Pancreas (tissue), 10 donors: Measurements from ENCODE around the gene VEPH1. TPM values are rescaled to one million over a fixed set of nuclear protein-coding genes. Genes with fewer than 3 reads are reported as not detected.

ENCODE experiments used
- ATAC-seq, 4 donors: fragments of 200-7000 bp; cut with Tn5 transposase; one replicate each; pipeline versions ENCODE4 v1.8.0 to v1.9.1; 2020; ENCODE audit warnings: mild to moderate bottlenecking in 4 of 4, moderate library complexity in 4 of 4
- DNase-seq, 6 donors: peaks; one replicate each; pipeline ENCODE4 v3.0.0-alpha.2; 2020
- FAIRE-seq: peaks from 2 replicates; lab custom pipeline; 2012; peaks lifted over from hg19 to GRCh38; lab: Jason Lieb, UNC
- H3K27ac ChIP-seq, 4 donors: fragments of 200-600 bp; sonication (generic); 1 replicate in 3 of 4; 2 replicates in 1 of 4; pipeline versions ENCODE4 v1.5.0 to v1.8.0; 2020
- H3K27me3 ChIP-seq, 4 donors: fragments of 200-600 bp; one replicate each; pipeline ENCODE4 v1.8.0; 2021
- H3K36me3 ChIP-seq, 3 donors: fragments of 200-600 bp; sonication (generic) in 1 of 3; one replicate each; pipeline versions ENCODE4 v1.5.0 to v1.8.0; 2020 to 2021
- H3K4me1 ChIP-seq, 3 donors: fragments of 200-600 bp; one replicate each; pipeline ENCODE4 v1.8.0; 2021
- H3K4me3 ChIP-seq, 4 donors: fragments of 200-600 bp; sonication (generic) in 2 of 4; one replicate each; pipeline versions ENCODE4 v1.5.0 to v1.8.0; 2020 to 2021
- H3K9me3 ChIP-seq, 4 donors: fragments of 200-600 bp; one replicate each; pipeline ENCODE4 v1.8.0; 2021
- WGBS, 2 donors: extraction: QIAGEN DNeasy Blood & Tissue Kit; methylation state at CpG; one replicate each; pipeline ENCODE4 v1.1.7; 2013; 5-methylcytosine and 5-hydroxymethylcytosine counted together
- intact Hi-C, 3 donors: fragments of 100-400 bp; cut with DNase I; formaldehyde crosslinking; loops; one replicate each; pipeline versions ENCODE4 v1.11.1 to v1.14.2; 2022
- polyA plus RNA-seq, 2 donors: library from polyadenylated mRNA; stranded (reverse); fragments of 200-250 nt; gene quantifications; one replicate each; pipeline ENCODE4 v1.2.3, GENCODE V29; 2013
- total RNA-seq, 6 donors: library from RNA; stranded (reverse); fragmentation: NEBNext Ultra II Directional in 4 of 6; extraction: Animal tissue kit (Norgen Biotek cat#: 25700) in 4 of 6; gene quantifications; one replicate each; pipeline versions ENCODE4 v1.2.1 to v1.2.4, GENCODE V29; 2021 to 2023
- TF ChIP-seq, protein P1 (sequence below), 4 donors: fragments of 200-600 bp; sonication (generic) in 3 of 4; IDR thresholded peaks; one replicate each; pipeline versions ENCODE4 v1.5.0 to v1.8.0; 2021; ENCODE audit warnings: antibody characterized with exemption in 4 of 4
- donor health status: healthy with polysubstance abuse.
- donor health status: DM: no; HTN: no; CAD: no; lungs with moderate emphysema.
- donor health status: DM: no; HTN: no; CAD: no.
- donor health status: control.
- donor health status: control.
- donor health status: Bipolar disorder and iron deficiency.
- donor health status: DM: yes; HTN: yes; CAD: no.
- donor health status: DM: no; HTN: no; CAD: no.
- donor health status: DM: no; HTN: no; CAD: no.
- donor health status: DM: yes; HTN: yes; CAD: no.

Gene VEPH1
- total and polyA plus RNA-seq, 8 donors = 7.6 to 18.3 (median 13.1) TPM

DNA sequence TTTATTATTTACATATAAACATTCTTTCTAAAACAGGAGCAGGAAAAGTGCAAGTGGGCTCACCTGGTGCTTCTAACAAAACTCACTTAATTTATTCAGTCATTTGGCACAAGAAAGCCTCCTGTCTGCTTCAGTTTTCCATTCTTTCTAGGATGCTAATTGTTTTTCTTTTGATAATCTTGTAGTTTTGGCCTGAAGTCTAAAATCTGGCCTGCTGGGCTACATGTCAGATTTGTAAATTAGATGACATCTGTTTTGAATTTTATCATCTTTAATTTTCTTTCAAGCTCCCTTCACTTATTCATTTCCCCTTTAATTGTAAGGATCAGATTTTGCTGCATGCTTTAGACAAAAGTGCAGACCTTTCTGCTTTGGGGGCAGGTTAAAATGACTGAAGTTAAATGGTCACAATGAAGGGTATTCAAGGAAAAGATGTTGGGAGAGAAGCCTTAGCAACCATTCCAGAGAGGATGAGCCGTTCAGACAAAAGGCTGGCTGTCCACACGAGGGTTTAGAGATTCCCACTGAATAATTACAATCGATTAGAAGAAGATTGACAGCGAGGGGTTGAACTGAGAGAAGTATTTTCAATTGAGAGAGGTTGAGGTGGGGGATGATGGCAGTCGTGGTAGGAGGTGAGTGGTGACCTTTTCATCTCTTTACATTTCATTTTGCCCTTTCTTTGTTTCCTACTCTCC, 126.5 kb downstream of the VEPH1 start:
- intact Hi-C loops = no loop called here
- TF ChIP-seq, protein P1, sequence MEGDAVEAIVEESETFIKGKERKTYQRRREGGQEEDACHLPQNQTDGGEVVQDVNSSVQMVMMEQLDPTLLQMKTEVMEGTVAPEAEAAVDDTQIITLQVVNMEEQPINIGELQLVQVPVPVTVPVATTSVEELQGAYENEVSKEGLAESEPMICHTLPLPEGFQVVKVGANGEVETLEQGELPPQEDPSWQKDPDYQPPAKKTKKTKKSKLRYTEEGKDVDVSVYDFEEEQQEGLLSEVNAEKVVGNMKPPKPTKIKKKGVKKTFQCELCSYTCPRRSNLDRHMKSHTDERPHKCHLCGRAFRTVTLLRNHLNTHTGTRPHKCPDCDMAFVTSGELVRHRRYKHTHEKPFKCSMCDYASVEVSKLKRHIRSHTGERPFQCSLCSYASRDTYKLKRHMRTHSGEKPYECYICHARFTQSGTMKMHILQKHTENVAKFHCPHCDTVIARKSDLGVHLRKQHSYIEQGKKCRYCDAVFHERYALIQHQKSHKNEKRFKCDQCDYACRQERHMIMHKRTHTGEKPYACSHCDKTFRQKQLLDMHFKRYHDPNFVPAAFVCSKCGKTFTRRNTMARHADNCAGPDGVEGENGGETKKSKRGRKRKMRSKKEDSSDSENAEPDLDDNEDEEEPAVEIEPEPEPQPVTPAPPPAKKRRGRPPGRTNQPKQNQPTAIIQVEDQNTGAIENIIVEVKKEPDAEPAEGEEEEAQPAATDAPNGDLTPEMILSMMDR (IDR thresholded peaks at IDR 0.05) = no peak
- DNase-seq (no peak), FAIRE-seq (no peak), ATAC-seq (no peak)
- 80 to 85% methylated on average over 5 of the region's 5 CpGs for WGBS, 2 donors
- H3K36me3 ChIP-seq = no peaks in the 10 kb centered on the region
- H3K4me1 ChIP-seq = no peaks in the 10 kb centered on the region
- no peak overlapping the region for H3K27ac ChIP-seq
- H3K27me3 ChIP-seq = no peaks in the 10 kb centered on the region
- no peaks in the 10 kb centered on the region for H3K9me3 ChIP-seq
- no peak overlapping the region for H3K4me3 ChIP-seq

DNA sequence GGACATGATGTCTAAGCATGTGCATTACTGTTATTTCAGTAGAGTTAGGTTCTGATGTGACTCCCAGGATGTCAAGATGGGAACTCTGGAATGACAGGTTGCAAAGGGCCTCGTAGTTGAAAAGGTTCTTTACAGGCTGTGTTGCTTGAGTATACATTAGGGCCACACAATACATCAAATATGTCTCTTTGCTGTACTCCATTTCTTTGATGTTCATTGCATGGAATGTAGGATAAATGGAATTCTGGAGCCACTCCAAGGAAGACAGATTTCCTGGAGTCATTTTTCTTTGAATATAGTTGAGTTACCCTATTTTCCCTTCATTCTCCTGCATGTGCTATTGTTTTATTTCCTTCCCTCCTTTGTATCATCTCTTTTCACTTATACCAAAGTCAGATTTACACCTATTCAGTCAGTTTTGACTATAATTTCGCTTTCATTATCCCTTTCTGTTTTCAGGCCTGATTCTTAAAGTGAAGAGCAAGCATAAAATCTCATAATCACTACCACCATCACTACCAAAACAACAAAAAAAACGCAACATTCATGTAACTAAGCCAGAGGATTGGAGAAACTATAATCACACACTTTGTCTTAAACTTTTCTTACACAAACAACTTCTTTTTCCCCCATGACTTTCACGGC, 127.8 kb downstream of the VEPH1 start:
- no peak overlapping the region for H3K27ac ChIP-seq
- ATAC-seq = no peak
- no peak overlapping the region for H3K4me3 ChIP-seq
- WGBS, 2 donors = 81% methylated on average over 4 of the region's 4 CpGs
- TF ChIP-seq, protein P1 (IDR thresholded peaks at IDR 0.05) = no peak
- no peaks in the 10 kb centered on the region for H3K36me3 ChIP-seq
- no peak for DNase-seq
- intact Hi-C loops = no loop called here
- FAIRE-seq = no peak
- H3K4me1 ChIP-seq = peaks cover 5 to 7% (median 6%) of the 10 kb centered on the region in 3 donors
- H3K27me3 ChIP-seq = no peaks in the 10 kb centered on the region
- H3K9me3 ChIP-seq = no peaks in the 10 kb centered on the region

DNA sequence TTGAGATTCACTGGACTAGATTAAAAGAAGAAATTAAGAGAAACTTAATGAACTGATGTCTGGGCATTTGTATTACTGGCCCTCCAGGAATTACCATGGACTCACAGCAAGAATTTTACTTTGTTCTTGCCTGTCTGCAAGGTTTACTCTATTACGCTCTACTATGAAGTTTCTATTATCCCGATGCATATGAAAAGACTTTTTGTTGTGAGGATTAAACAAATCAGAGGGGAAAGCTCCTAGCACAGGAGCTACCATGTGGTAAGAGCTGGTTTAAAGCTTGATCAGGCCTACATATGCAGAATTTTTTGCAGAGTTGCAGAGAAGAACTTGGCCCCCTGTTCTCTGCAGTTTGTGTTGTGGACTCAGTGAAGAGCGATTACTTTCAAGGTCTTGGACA, 128.3 kb downstream of the VEPH1 start:
- 95 to 100% methylated on average over 3 of the region's 3 CpGs for WGBS, 2 donors

DNA sequence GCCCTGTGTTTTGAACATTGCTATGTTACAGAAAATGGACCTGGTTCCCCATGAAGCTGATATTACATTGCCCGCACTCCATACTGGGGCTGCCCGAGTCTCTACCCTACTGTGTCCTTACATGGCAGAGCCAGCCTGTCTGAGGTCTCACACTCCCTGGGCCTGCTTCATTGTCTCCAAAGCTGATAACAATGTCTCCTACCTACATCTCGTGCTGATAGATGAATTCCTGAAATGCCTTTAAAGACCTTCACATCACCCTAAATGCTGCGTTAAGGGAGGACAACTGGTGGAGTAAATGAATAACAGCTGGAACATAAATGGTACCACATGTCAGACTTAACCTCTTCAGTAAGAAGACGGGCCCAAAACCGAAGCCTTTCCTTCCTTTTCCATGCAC, 129.4 kb downstream of the VEPH1 start:
- H3K4me3 ChIP-seq = no peak overlapping the region
- H3K27ac ChIP-seq = no peak overlapping the region
- DNase-seq (no peak), ATAC-seq (no peak), FAIRE-seq (no peak)
- no peaks in the 10 kb centered on the region for H3K9me3 ChIP-seq
- H3K27me3 ChIP-seq = no peaks in the 10 kb centered on the region
- intact Hi-C loops = no loop called here
- WGBS, 2 donors = 84 to 85% methylated on average over 6 of the region's 6 CpGs
- no peaks in the 10 kb centered on the region for H3K36me3 ChIP-seq
- TF ChIP-seq, protein P1 (IDR thresholded peaks at IDR 0.05) = no peak
- H3K4me1 ChIP-seq = peaks cover 11 to 22% (median 17%) of the 10 kb centered on the region in 3 donors

More for the DNA sequence above, 128.3 kb downstream of the VEPH1 start:
- ATAC-seq = no peak
- no peaks in the 10 kb centered on the region for H3K36me3 ChIP-seq
- TF ChIP-seq, protein P1 (IDR thresholded peaks at IDR 0.05) = no peak
- no peaks in the 10 kb centered on the region for H3K9me3 ChIP-seq
- H3K27ac ChIP-seq = no peak overlapping the region
- intact Hi-C loops = no loop called here
- peaks cover 8 to 12% (median 11%) of the 10 kb centered on the region in 3 donors for H3K4me1 ChIP-seq
- no peak for DNase-seq
- FAIRE-seq = no peak
- no peak overlapping the region for H3K4me3 ChIP-seq
- H3K27me3 ChIP-seq = no peaks in the 10 kb centered on the region

DNA sequence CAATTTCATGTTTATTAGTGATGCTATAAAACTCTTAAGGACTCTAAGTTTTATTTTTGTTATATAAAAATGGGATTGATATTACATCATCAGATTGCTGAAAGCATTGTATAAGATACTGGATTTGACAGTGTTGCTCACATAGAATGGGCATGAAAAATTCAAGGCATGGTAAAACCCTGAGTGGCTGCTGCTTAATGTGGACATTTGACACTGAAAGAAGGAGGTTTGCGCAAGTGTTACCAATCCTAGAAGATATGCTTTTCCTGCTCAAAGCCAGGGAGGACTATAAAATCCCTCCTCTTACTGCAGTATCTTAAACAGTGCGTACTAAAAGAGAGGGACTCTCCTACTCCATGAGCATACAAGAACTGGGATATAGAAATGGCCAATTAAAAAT, 132.3 kb downstream of the VEPH1 start:
- no peak for FAIRE-seq
- WGBS, 2 donors = 73 to 89% methylated on average over 2 of the region's 2 CpGs
- intact Hi-C loops = no loop called here

More for the DNA sequence above, 132.3 kb downstream of the VEPH1 start:
- TF ChIP-seq, protein P1 (IDR thresholded peaks at IDR 0.05) = no peak
- Histone ChIP-seq H3K9me3 (no peaks in the 10 kb centered on the region), H3K4me3 (no peak overlapping the region), H3K4me1 (peaks cover 11 to 22% (median 17%) of the 10 kb centered on the region in 3 donors), H3K36me3 (no peaks in the 10 kb centered on the region), H3K27ac (no peak overlapping the region), H3K27me3 (no peaks in the 10 kb centered on the region)
- ATAC-seq = no peak
- DNase-seq = no peak
